HG02885 (cell line): Measurements from ENCODE around the gene PUS1.

Experiments used
- ATAC-seq: cut with Tn5 transposase; IDR thresholded peaks from one replicate; pipeline ENCODE4 v1.9.1; 2021; ENCODE audit warnings: mild to moderate bottlenecking; ENCODE audit not compliant: unreplicated experiment, poor library complexity

PUS1 gene

DNA sequence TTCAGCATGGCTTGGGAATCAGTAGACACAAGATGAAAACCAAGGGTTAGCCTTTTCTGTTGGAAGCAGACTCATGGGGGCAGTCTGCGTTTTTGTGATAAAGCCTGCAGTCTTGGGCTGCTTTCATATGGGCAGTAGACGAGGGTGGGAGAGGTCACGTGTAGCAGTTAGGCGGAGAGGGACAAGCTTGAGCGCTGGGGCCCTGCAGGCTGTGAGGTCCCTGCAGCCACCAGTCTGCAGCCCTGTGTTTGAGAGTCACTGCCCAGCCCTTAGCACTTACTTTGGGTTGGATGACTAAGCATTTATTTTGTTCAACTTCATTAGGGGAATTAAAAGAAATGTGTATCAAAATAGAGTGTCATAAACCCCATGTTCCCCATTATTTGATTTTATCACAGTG is 57.8 kb downstream of the PUS1 start:
- ATAC-seq: no peak

DNA sequence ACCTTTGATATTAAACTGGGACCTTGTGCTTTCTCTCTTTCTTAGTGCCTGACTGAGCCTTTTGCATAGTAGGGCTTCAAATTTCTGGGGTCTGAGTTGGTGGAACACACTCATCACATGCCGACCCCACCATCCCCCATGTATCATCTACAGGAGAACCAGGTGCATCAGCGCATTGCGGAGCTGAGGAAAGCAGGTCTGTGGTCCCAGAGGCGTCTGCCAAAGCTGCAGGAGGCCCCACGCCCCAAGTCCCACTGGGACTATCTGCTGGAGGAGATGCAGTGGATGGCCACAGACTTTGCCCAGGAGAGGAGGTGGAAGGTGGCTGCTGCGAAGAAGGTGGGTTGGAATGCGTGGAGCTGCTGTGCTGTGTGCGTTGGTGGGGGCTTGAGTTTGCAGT is 58.5 kb downstream of the PUS1 start:
- no peak for ATAC-seq

DNA sequence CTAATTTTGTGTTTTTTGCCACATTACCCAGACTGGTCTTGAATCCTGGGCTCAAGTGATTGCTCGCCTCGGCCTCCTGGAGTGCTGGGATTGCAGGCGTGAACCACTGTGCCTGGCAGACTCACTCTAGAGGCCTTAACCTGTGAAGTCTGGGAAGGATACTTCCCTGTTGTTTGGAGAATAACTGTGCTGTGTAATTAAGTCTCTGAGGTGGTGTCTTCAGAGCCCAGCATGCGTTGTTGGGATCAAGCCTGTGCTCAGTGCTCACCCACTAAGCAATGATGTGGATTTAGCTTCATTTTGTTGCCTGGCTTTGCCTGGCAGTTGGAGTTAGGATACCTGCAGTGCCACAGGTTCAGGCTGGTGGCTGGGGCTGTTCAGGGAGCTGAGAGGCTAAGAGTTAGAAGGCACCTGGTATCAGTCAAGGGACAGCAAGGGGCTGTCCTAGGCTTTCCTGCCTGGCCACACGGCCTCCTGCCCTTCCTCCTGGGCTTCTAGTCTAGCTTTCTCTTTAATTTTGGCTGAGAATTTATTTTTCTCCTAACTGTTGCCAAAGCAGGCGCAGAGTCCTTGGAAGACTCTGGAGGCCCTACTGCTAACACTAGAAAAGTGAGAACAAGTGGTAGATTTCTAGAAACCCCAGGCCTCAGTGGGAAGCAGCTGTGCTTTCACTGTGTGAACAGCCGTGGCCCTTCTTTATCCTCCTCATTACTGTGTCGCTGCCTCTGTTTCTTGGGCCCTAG is 59.1 kb downstream of the PUS1 start:
- ATAC-seq: no peak

DNA sequence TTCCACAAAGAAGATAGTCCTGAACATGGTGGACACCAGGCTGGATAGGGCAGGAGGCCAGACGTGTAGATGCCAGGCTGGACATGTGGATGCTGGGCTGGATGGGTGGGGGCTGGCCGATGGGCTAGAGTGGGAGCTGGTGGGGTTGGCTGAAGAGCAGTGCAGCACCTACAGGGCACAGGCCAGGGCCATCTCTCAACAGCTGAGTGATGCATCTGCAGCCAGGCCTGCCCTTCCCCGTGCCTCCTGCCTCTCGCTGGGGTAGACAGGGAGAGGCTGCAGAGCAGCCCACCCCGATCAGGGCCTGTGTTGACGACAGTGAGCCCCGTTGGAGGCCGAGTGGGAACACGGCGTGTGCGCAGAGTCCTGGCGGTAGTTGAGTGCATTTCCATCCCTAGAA is 59.9 kb downstream of the PUS1 start:
- ATAC-seq: no peak

DNA sequence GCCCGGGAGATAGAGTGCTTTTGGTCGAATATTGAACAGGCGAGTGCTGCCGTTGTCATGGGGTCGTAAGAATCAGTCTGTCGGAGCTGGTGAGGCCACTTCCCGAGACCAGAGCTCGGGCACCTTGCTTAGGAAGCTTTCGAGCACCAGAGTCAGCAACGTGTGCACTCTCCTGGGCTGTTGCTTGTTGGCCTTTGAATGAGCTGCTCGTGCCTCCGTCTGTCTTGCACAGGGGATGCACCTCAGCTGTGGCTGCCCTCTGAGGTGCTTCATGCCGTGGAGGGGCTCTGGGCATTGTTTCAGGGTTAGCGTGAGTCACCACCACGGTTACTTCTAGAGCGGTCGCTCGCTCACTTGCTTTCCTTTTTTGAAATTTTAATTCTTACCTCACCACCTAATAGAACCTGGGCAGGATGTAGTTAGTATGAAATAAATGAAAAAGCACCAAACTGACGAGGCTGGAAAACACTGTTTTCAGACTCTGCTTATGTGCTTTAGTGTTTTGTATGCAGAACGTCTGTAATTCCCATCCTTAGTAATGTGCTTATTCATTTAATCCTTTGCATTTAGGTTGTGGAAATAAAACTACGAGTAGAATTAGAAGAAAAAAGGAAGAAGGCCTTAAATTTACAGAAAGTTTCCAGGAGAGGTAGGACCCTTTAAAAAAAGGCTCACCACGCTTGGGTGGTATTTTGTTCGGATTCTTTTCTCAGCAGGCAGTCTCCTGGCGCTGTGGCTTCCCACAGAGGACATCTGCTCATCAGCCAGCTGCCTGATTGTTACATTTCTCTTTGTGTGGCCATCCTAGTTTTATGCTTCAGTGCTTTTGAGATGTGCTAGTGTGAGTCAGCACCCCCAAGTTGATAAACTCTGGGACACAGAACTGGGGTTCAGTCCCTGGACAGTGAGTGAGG is 61.2 kb downstream of the PUS1 start:
- ATAC-seq: no peak

DNA sequence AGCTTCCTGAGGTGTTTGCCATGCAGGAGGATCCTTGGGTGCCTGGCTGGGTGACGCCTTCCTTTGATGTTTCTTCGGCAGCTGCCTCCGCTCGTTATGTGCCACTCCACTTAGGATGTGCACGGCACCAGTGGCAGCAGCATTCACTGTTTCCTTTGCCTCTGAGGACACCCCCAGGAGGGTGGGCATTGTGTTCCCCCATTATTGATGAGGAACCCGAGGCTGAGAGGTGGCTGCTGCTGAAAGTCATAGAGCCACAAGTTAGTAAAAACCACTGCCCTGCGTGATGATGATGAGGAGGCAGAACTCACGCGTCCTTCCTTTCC is 61.9 kb downstream of the PUS1 start:
- ATAC-seq: no peak

DNA sequence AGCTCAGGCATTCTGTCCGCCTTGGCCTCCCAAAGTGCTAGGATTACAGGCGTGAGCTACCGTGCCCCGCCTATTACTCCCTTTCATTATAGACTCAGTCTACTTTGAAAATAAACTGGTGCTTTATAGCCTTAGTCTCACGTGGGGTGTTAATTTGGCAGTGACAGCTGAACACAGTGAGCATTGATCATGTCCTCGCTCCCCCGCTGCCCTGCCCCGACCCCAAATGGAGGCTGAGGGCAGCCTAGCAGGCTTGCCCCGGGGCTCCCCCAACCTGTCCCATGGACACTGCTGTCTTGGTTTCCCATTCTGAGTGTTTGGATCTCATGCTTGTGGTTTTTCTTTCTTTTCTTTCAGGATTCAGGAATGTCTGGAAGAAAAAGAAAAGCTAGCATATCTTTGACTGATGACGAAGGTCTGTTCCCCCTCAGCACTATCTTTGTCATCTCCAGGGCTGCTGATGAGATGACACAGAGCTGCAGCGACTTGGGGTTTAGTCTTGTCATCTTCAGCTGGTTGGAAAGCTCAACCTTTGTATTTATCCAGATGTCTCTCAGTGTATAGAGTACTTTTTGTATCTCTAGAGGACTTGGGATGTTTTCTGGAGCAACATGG is 62.8 kb downstream of the PUS1 start:
- no peak for ATAC-seq

DNA sequence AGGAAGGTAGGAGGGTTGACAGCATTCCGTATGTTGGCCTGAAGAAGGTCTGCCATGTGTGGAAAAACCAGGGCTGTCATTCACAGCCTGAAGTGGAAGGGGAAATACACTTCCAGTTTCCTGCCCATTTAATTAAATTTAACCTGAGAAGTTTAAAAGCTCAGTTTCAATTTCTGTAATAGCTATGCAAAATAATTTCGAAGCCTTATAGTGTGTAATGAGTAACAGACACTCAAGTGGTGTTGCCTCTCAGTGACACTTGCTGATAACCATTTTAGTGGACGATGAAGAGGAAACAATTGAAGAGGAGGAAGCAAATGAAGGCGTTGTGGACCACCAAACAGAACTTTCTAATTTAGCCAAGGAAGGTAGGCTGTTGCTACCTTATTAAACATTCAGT is 65.5 kb downstream of the PUS1 start:
- no peak for ATAC-seq
